ENCODE measurements around the gene PDE11A. TPM values are rescaled to one million over a fixed set of nuclear protein-coding genes. Genes with fewer than 3 reads are reported as not detected.

The PDE11A gene
- total RNA-seq, 1 experiment from 2014 or later, result 0.13 TPM

- Mint-ChIP-seq H3K4me3 (no peak overlapping the region), H3K36me3 (ENCODE audit: insufficient read depth in 1 of 3, low read depth in 3 of 3) (no peaks in the 10 kb centered on the region), H3K9me3 (no peaks in the 10 kb centered on the region), H3K4me1 (no peaks in the 10 kb centered on the region), H3K27ac (no peak overlapping the region), H3K27me3 (ENCODE audit: low read depth) (peaks cover 68% of the 10 kb centered on the region)
- Histone ChIP-seq H3K4me2 (ENCODE audit: insufficient read depth, insufficient read length, low read length) (no peak overlapping the region), H2BK5ac (ENCODE audit: insufficient read length, low read length) (no peak overlapping the region), H3T11ph (ENCODE audit: low read length) (no peak overlapping the region), H4K8ac (replicated peaks; ENCODE audit: insufficient read length, low read depth, low read length) (no peak overlapping the region), H3K79me2 (ENCODE audit: insufficient read depth, low read length) (no peaks in the 10 kb centered on the region), H2BK120ac (ENCODE audit: low read depth, low read length, poor library complexity, severe bottlenecking) (no peak overlapping the region), H3K4me1 (ENCODE audit: insufficient read depth, low read length) (no peaks in the 10 kb centered on the region), H2BK15ac (ENCODE audit: low read depth, low read length) (no peak overlapping the region), H3K4ac (ENCODE audit: low read depth, low read length) (no peak overlapping the region), H4K5ac (ENCODE audit: insufficient read length, low read depth, low read length) (no peak overlapping the region), H3K9ac (ENCODE audit: extremely low read depth, insufficient read length, low read length) (no peak overlapping the region), H4K20me1 (ENCODE audit: control insufficient read depth, insufficient read depth, insufficient read length) (no peaks in the 10 kb centered on the region), H3K27ac (ENCODE audit: insufficient read length, low read depth, low read length) (no peak overlapping the region), H2AK5ac (ENCODE audit: insufficient read length, low read length) (no peak overlapping the region), H3K56ac (ENCODE audit: insufficient read length, low read depth, low read length) (no peak overlapping the region), H3K79me1 (ENCODE audit: insufficient read depth, low read depth, low read length, poor library complexity, severe bottlenecking) (no peaks in the 10 kb centered on the region), H3K9me3 (ENCODE audit: control insufficient read depth, low read depth, low read length) (no peaks in the 10 kb centered on the region), H4K91ac (ENCODE audit: insufficient read length, low read depth, low read length) (no peak overlapping the region), H3K23ac (ENCODE audit: insufficient read length, low read depth, low read length) (no peak overlapping the region), H3K18ac (ENCODE audit: insufficient read length, low read depth, low read length) (no peak overlapping the region), H2BK20ac (ENCODE audit: low read depth, low read length, poor library complexity, severe bottlenecking) (no peak overlapping the region), H2BK12ac (ENCODE audit: insufficient read length, low read depth, low read length) (no peak overlapping the region), H3K23me2 (ENCODE audit: insufficient read length, low read depth, low read length, poor library complexity, severe bottlenecking) (no peaks in the 10 kb centered on the region), H3K27me3 (ENCODE audit: insufficient read depth, low read length) (peaks cover 23% of the 10 kb centered on the region; the same call in 1 of the 2 replicates), H2AFZ (ENCODE audit: low read length) (no peak overlapping the region), H3K14ac (ENCODE audit: insufficient read depth, low read length) (no peak overlapping the region)
- DNase-seq, result peak; percentile 52
- TF ChIP-seq, protein P1, sequence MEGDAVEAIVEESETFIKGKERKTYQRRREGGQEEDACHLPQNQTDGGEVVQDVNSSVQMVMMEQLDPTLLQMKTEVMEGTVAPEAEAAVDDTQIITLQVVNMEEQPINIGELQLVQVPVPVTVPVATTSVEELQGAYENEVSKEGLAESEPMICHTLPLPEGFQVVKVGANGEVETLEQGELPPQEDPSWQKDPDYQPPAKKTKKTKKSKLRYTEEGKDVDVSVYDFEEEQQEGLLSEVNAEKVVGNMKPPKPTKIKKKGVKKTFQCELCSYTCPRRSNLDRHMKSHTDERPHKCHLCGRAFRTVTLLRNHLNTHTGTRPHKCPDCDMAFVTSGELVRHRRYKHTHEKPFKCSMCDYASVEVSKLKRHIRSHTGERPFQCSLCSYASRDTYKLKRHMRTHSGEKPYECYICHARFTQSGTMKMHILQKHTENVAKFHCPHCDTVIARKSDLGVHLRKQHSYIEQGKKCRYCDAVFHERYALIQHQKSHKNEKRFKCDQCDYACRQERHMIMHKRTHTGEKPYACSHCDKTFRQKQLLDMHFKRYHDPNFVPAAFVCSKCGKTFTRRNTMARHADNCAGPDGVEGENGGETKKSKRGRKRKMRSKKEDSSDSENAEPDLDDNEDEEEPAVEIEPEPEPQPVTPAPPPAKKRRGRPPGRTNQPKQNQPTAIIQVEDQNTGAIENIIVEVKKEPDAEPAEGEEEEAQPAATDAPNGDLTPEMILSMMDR (conservative IDR thresholded peaks at IDR 0.05), result peak; percentile 97
- no CpG with 5 or more reads among the region's 10 CpGs for WGBS (ENCODE audit: extremely low coverage, insufficient read length, low lambda C conversion rate)
Measured at GRCh38 chr2:177724398-177725287, 347.9 kb downstream of the PDE11A start.
